HFFc6 (cell line): ENCODE measurements around the gene CYP27A1. TPM values are rescaled to one million over a fixed set of nuclear protein-coding genes. Genes with fewer than 3 reads are reported as not detected.

ENCODE experiments used
- DNase-seq: peaks from one replicate; pipeline ENCODE4 v3.0.0-alpha.2; 2018
- H3K27ac Mint-ChIP-seq: 2 replicates; pipeline ENCODE4 v1.8.0; 2020; ENCODE audit warnings: mild to moderate bottlenecking, mixed read lengths
- H3K27me3 Mint-ChIP-seq: 2 replicates; pipeline ENCODE4 v1.8.0; 2021; ENCODE audit warnings: mild to moderate bottlenecking, moderate library complexity, mixed read lengths; ENCODE audit not compliant: insufficient read depth
- H3K36me3 Mint-ChIP-seq: 2 replicates; pipeline ENCODE4 v1.8.0; 2021; ENCODE audit warnings: low read depth, mixed read lengths
- H3K4me1 Mint-ChIP-seq: 2 replicates; pipeline ENCODE4 v1.8.0; 2020; ENCODE audit warnings: low read depth, mixed read lengths
- H3K4me3 Mint-ChIP-seq: 2 replicates; pipeline ENCODE4 v1.8.0; 2020; ENCODE audit warnings: mild to moderate bottlenecking, moderate library complexity, mixed read lengths
- H3K9me3 Mint-ChIP-seq: 2 replicates; pipeline ENCODE4 v1.8.0; 2020; ENCODE audit warnings: mild to moderate bottlenecking, mixed read lengths
- CTCF ChIP-seq: fragments of 200-600 bp; sonication (generic); IDR thresholded peaks from 2 replicates; pipeline ENCODE4 v1.5.0; 2021; ENCODE audit warnings: antibody characterized with exemption, mild to moderate bottlenecking
- total RNA-seq, 6 experiments: library from RNA; stranded (reverse); fragmentation: NEBNext Ultra II Directional; extraction: Animal tissue kit (Norgen Biotek cat#: 25700); gene quantifications; 2 replicates in 1 of 6; 3 replicates in 5 of 6; pipeline ENCODE4 v1.2.3, GENCODE V29; 2021

CYP27A1 gene
- total RNA-seq, 6 experiments from 2014 or later = 0.18 to 0.26 (median 0.21) TPM; not detected in 2

GRCh38 chr2:218798767-218799504 is 17.0 kb downstream of the CYP27A1 start:
- Mint-ChIP-seq H3K9me3 (no peaks in the 10 kb centered on the region), H3K4me3 (no peak overlapping the region), H3K27ac (no peak overlapping the region), H3K4me1 (no peaks in the 10 kb centered on the region), H3K36me3 (no peaks in the 10 kb centered on the region), H3K27me3 (peaks cover 18% of the 10 kb centered on the region)
- no peak for TF ChIP-seq CTCF
- no peak for DNase-seq

GRCh38 chr2:218799990-218800389 is 18.0 kb downstream of the CYP27A1 start:
- no peak overlapping the region for H3K27ac Mint-ChIP-seq
- no peak for TF ChIP-seq CTCF

GRCh38 chr2:218802386-218802994 is 20.5 kb downstream of the CYP27A1 start:
- H3K27ac Mint-ChIP-seq = no peak overlapping the region

More at GRCh38 chr2:218799990-218800389, 18.0 kb downstream of the CYP27A1 start:
- Mint-ChIP-seq H3K9me3 (peaks cover 4% of the 10 kb centered on the region; the same call in 1 of the 2 replicates), H3K36me3 (peaks cover 4% of the 10 kb centered on the region), H3K4me3 (no peak overlapping the region), H3K4me1 (no peaks in the 10 kb centered on the region), H3K27me3 (peaks cover 14% of the 10 kb centered on the region)
- DNase-seq = no peak

GRCh38 chr2:218804817-218805216 is 22.9 kb downstream of the CYP27A1 start:
- peaks cover 8% of the 10 kb centered on the region; the same call in 1 of the 2 replicates for H3K9me3 Mint-ChIP-seq
- no peak overlapping the region for H3K27ac Mint-ChIP-seq
- H3K4me1 Mint-ChIP-seq = peaks cover 17% of the 10 kb centered on the region
- H3K27me3 Mint-ChIP-seq = peaks cover 6% of the 10 kb centered on the region
- DNase-seq = no peak
- no peak overlapping the region for H3K4me3 Mint-ChIP-seq
- no peak for TF ChIP-seq CTCF
- H3K36me3 Mint-ChIP-seq = peaks cover 8% of the 10 kb centered on the region

More at GRCh38 chr2:218802386-218802994, 20.5 kb downstream of the CYP27A1 start:
- H3K9me3 Mint-ChIP-seq = peaks cover 8% of the 10 kb centered on the region; the same call in 1 of the 2 replicates
- H3K4me3 Mint-ChIP-seq = no peak overlapping the region
- peaks cover 8% of the 10 kb centered on the region for H3K36me3 Mint-ChIP-seq
- peaks cover 17% of the 10 kb centered on the region for H3K4me1 Mint-ChIP-seq
- no peak for TF ChIP-seq CTCF
- peaks cover 13% of the 10 kb centered on the region for H3K27me3 Mint-ChIP-seq
- no peak for DNase-seq

GRCh38 chr2:218805627-218806026 is 23.7 kb downstream of the CYP27A1 start:
- H3K27ac Mint-ChIP-seq = peak overlapping the region; percentile 81

More at GRCh38 chr2:218805627-218806026, 23.7 kb downstream of the CYP27A1 start:
- TF ChIP-seq CTCF = no peak
- peak; percentile 1 for DNase-seq
- Mint-ChIP-seq H3K4me3 (no peak overlapping the region), H3K9me3 (peaks cover 8% of the 10 kb centered on the region; the same call in 1 of the 2 replicates), H3K4me1 (peaks cover 17% of the 10 kb centered on the region), H3K36me3 (peaks cover 8% of the 10 kb centered on the region), H3K27me3 (peaks cover 5% of the 10 kb centered on the region; the same call in 1 of the 2 replicates)
